Activated CD4-positive, CD25-positive, alpha-beta regulatory T cell treated with anti-CD3 and anti-CD28 coated beads, Interleukin-2, amount 50 U/mL, for 24 hours (primary cell): ENCODE results near the gene PRPH.
"Not testable (repeated sequence)": the region's sequence is repeated elsewhere in the genome, so short reads cannot be mapped to it uniquely, and the experiment has no call there.

Source experiments
- ATAC-seq, 2 donors: fragments of 150-1000 bp; cut with Tn5 transposase; one replicate each; pipeline ENCODE4 v1.10.0; 2021; ENCODE audit warnings: mild to moderate bottlenecking in 1 of 2, moderate library complexity in 1 of 2

PRPH gene

GRCh38 chr12:49276304-49277290 lies 18.4 kb upstream of the PRPH start:
- ATAC-seq, result no peak

DNA sequence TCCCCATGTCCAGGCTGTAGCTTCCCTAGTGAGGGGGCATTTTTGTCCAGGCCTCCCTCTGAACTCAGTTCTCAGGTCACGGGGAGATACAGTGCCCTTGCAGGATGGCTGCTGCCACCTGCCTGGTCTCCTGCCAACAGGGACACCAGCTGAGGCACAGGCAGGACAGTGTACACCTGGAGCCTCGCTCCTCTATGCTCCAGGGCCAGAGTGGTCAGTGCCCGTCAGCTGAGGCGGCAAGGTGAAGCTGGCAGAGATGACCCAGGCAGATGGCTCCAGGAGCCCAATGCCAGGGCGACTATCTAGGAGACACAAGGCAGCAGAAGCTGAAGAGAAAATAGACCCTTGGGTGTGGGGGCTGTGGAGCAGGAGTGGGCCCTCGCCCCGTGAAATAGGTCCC lies 17.5 kb upstream of the PRPH start:
- no peak for ATAC-seq

DNA sequence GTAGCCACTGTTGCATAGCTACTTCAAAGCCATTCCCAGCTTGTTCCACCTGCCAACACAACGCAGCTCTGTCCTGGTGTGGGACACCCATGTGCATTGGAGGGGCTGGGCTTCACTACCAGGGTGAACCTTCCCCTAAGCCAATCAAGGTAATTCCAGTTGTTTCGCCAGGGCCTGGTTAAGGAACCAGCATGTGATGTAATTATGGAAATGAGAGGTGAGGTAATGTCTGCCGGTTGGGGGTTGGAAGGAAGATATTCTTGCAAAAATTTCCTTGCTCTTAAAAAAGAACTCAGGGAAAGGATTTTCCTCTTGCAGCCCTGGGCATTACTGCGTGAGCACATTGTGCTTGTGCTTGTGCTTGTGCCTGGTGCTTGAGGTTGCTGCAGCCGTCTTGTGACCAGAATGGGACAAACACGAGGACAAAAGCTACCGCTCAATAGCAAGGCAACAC lies 15.2 kb upstream of the PRPH start:
- ATAC-seq, result no peak

DNA sequence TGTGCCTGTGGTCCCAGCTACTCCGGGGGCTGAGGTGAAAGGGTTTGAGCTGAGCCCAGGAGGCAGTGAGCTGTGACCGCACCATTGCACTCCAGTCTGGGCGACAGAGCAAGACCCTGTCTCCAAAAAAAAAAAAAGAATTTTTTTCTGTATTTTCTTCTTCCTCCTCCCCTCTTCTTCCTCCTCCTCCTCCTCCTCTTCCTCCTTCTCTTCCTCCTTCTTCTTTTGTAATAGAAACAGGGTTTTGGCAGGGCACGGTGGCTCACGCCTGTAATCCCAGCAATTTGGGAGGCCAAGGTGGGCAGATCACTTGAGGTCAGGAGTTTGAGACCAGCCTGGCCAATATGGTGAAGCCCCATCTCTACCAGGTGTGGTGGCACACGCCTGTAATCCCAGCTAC lies 14.4 kb upstream of the PRPH start:
- ATAC-seq, result not testable (repeated sequence)

- ATAC-seq, result no peak
Measured at GRCh38 chr12:49282302-49282701, 12.6 kb upstream of the PRPH start.

GRCh38 chr12:49282740-49283375 lies 12.1 kb upstream of the PRPH start:
- ATAC-seq, result not testable (repeated sequence)

DNA sequence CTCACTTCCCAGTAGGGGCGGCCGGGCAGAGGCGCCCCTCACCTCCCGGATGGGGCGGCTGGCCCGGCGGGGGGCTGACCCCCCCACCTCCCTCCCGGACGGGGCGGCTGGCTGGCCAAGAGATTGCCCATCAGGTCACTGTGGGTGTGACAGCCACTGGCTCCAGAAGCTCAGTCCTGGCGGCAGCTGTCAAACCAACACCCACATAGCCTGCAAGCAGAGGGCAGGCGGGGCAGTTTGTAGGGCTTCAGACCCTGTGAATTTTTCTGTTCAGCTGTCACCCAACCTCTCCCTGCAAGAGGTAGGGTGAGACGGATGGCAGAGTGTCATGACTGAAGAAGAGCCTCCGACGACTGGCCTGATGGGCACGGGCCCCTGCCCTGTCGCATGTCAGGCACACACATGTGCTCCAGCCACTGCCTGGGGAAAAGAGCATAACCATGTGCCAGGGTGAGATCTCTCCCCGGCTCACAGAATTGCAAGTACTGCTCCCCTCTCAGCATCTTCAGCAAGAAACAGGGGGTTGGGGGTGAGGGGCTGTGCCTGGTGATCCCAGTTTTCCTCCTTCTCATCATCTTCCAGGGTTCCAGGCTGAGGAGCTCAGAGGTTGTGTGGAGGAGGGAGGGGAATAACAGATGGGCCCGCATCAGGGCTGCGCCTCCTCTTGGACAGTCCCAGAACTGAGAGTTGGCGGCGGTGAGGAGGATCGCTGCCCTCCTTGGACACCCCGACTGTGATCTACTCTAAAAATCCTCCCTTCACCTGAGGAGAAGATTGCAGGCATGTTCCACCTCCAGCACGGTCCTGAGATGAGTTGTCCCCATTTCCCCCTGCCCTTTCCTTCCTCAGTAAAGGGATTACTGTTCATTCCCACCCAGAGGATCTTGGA lies 11.2 kb upstream of the PRPH start:
- no peak for ATAC-seq

DNA sequence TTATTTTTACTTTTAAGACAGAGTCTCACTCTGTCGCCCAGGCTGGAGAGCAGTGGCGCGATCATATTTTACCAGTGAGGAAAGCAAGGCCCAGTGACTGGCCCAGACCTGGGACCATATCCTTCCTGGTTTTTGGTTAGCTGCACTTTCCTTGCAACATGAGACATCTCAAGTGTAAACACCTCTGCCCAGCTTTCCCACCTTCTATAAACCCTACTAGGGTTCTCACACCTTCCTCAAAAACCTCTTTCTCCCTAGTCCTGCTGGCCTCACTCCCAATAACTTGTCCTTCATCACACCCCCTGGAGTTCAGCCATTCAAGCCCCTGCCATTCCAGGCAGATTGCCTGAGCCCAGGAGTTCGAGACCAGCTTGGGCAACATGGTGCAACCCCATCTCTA lies 10.3 kb upstream of the PRPH start:
- ATAC-seq, result no peak

DNA sequence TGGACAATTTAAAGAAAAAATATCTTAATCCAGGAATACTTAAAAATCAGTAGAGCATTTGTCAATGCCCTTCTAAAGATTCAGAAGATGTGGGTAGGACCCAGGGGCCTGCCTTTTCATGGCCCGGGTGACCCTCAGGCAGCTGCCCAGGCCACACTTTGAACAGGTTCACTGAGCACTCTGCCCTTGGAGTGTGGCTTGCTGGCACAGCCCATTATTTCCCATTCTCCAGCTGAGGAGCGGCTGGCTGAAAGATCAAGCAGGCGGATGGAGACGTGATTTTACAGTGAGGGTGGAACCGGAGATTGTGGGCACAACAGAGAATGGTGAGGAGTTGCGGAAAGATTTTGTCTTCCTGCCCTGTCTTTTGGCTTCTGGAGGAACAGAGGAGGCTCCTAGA lies 7.1 kb upstream of the PRPH start:
- ATAC-seq, result no peak

GRCh38 chr12:49288412-49288853 lies 6.5 kb upstream of the PRPH start:
- peak in 1 of 2 donors; percentile 41 for ATAC-seq

- ATAC-seq, result no peak
Measured at GRCh38 chr12:49288922-49289555, 5.9 kb upstream of the PRPH start.

DNA sequence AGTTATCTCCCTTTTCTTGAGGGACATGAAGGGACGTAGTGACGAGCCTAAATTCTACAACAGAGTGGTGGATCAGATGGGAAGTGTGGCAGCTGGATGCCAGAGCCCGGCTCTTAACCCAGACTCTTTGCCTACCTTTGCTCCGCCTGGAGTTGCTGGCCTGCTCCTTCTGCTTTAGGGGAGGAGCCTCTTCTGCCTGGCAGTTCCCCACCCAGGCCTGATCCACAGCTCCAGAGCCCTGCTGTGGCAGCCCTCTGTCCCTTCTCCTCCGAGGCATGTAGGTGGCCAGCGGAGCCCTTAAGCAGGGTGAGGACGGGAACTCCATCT lies 2.3 kb upstream of the PRPH start:
- ATAC-seq, result no peak

- no peak for ATAC-seq
Measured at GRCh38 chr12:49293056-49293956, 1.6 kb upstream of the PRPH start.

DNA sequence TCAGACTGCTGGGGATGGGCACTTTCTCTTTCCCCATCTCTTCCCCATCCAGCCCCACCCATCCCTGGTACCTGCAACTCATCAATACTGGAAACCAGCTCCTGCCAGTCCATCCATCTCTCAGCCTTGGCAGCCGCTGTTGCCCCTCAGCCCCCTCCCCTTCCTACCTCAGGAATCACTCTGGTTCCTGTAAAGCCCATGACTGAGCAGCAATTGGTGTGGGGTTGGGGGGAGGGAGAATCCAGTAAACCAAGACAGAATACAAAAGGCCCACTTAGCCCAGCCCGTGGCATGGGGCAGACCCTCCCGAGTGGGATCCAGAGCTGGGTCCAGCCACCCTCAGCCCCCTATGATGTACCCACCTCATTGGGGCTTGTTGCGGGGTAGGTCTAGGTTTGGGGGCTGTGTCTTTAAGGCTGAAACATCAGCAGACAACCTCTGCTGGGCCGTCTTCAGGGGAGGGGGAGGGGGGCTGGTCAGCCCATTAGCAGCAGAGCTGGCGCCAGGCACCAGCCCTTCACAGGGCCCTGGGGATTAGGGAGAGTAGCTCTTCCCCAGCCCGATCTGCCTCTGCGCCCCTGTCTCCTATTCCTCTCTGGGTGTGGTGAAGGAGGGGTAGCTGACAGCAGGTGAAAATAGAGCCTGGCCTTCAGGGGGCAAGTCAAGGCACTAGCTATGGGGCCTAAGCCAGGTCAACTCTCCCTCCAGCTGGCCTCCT lies 702 bp upstream of the PRPH start:
- ATAC-seq, result no peak

GRCh38 chr12:49294804-49295081 lies 204 bp upstream of the PRPH start:
- no peak for ATAC-seq

DNA sequence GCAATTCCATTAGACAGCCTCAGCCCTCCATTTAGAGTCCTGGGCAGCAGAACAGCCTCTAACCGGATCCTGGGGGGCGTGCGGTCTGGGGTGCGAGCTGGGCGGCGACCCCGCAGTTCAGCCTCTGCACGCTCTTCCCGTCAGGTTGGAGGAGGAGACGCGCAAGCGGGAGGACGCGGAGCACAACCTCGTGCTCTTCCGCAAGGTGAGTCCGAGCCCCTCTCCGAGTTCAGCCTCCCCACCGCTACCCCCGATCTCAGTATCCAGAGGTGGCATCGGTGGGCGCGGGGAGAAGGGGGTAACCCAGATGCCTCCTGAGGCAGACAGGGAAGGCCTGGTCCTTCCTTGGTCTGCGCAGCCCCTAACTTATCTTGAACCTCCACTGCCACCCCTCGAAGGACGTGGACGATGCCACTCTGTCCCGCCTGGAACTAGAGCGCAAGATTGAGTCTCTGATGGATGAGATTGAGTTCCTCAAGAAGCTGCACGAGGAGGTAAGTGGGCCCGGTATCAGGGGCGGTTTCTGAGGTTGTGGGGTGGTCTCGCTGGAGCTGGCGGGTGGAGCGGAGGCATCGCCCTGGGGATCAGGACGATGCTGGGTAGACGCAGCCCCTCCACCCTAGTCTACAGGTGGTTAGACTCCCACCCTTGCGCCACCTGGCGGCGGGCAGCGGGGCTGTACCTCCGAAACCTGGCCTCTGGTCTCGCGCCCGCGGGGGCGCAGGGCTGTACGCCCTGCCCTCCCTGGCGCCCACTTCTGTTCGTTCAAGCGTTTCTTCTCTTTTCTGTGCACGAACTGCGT lies 1.3 kb downstream of the PRPH start:
- peak; percentile 74 to 77 for ATAC-seq

- ATAC-seq, result peak; percentile 16 to 47
Measured at GRCh38 chr12:49296836-49297694, 2.1 kb downstream of the PRPH start.

DNA sequence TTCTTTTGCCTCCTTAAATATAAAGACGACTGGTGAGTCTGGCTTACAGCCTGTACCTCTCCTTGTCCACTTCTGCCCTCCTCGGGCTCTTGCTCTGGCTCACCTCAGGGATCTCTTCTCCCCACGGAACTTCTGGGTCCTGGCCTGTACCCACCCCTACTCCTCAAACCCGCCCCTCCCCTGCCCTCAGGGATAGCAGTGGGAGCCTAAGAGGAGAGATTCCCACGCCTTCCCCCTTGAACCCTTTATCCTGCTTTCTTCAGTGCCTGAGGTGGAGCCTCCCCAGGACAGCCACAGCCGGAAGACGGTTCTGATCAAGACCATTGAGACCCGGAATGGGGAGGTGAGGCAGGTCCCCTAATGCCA lies 2.7 kb downstream of the PRPH start:
- ATAC-seq, result no peak

DNA sequence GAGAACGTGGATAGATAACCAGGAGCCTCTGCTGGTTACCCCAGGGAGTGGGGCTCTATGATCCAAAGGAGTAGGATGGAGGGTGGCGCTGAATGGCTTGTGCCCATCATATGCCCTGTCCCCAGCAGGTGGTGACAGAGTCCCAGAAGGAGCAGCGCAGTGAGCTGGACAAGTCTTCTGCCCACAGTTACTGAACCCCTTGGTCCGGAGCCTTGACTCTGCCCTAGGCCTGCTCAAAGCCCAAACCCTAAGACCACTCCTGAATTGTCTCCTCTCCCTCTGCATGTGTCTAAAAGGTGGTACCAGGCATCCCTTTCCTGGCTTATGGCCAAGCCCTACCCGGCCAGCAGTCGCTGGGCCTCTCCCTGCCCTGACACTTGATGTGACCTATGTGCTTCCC lies 3.2 kb downstream of the PRPH start:
- no peak for ATAC-seq
